GM12873 (cell line): ENCODE results near the gene GNAO1.

ENCODE experiments used
- CTCF ChIP-seq: IDR thresholded peaks from 2 replicates; pipeline ENCODE4 v1.5.1; 2012; ENCODE audit warnings: low read depth, mild to moderate bottlenecking, moderate library complexity, low read length, control low read depth; ENCODE audit not compliant: insufficient read depth; ENCODE audit errors: missing control alignments

The GNAO1 gene

GRCh38 chr16:56362706-56363105, 171.4 kb downstream of the GNAO1 start:
- no peak for TF ChIP-seq CTCF

DNA sequence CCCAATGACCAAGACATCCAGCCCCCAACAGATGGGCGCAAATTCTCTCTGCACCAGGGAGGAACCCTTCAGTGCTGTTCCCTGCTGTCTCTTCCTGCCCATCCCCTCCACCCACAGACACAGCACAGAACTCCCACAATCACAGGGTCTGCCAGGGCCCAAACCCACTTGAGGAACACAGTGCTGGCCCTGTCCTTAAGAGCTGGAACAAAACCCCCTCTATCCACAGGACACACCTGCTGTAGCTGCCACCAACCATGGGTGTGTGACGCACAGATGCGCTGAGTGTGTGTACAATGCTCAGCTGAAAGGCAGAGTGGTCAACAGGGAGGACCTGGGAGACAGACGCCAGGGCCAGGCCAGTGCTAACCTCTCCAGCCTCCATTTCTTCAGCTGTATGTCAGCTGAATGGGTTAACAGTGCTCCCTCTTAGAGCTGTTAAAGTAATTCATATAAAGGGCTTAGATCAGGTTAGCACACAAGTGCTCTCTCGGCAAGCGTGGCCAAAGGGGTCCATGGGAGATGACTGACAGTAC, 172.0 kb downstream of the GNAO1 start:
- no peak for TF ChIP-seq CTCF

DNA sequence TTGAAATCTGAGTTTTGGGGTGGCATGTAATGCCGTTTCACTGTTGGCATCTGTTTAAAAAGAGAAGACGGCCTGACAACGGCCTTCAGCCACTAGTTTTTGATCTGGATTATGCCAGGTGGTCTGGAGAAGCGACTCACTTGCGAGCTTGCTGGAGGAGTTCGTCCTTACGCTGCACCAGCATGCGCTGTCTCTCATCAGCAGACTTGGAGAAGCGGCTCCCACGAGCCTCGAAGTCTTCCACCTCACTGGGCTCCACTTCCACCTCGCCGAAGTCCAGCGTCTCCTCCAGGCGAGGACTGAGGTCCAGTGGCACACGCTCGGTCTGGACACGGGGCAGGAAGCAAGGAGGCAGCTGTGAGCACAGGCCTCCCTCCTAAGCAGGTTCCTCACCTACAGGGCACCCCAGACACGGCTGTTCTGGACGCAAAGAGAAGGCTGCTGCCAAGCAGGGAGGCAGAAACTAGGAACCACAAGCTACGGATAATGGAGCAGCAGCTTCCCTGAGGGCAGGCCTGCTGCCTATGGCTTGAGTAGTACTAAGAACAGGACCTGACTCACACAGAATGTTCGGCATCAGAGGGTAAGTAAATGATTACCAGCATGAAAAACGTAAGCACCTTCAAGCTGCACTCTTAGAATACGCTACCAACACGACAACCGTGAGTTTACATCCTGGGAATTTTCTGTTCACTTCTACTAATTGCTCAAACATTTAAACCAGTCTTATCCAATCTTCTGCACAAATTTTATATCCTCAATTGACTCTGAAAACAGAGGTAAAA, 172.7 kb downstream of the GNAO1 start:
- no peak for TF ChIP-seq CTCF

DNA sequence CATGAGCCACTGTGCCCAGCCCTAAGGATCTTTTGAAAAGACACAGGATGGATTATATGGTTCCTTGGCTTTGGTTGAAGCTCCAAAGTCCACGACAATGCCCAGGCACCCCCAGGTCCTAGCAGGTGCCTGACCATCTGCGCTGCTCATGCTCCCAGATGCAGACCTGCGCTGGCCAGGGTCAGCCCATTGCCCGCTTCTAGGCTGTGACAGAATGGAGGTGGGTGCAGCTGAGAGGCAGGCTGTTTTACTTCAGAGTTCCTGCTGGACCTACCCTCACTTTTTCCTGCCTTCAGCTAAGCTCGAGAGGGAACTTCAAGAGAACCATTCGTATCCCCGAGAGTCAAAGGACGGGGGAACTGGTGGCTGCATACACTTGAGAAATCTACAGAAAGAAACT, 173.6 kb downstream of the GNAO1 start:
- no peak for TF ChIP-seq CTCF

GRCh38 chr16:56365552-56365951, 174.3 kb downstream of the GNAO1 start:
- TF ChIP-seq CTCF: no peak

DNA sequence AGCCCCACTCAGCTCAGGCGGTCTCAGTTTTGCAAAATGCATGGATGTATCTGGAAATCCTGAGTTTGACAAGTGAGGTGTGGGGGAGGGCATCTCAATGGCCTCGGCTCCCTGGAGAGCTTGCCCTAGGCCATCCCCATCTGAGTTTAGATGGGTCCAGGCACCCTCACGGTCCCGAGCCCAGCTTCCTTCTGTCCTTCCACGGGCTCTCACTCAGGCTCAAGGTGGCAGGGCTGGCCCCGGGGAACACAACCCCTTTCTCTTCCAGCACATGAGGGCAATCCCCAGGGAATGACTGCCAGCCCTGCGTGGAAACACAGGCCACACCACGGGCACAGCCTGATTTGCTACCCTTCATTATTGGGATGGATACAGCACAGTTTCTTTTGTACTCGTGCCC, 175.7 kb downstream of the GNAO1 start:
- TF ChIP-seq CTCF: no peak

DNA sequence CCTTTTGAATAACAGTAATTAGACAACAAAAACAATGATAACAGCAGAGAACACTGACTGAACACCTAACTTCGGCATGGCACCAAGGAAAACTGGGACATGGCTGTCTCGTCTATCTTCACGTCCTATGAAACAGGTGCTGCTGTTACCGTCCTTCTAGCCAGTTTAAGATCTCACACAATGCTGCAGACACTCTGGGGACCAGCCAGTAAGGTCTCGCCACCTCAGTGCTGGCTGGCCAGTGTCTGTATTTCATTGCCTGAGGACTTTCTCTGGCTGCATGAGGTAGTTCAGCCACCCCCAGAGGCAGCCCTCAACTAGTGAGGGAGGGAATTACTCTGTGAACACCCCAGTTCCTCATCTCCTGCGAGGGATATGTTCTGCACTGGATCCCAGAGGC, 176.5 kb downstream of the GNAO1 start:
- no peak for TF ChIP-seq CTCF
